SK-N-SH (cell line): ENCODE results near the gene SCAPER. TPM values are rescaled to one million over a fixed set of nuclear protein-coding genes. Genes with fewer than 3 reads are reported as not detected.

Experiments
- CTCF ChIA-PET: fragments of 300-600, 350-600 bp; formaldehyde crosslinking; extraction: SDS; loops from one replicate; lab custom pipeline; 2021; lab: Yijun Ruan, JAX
- POLR2A ChIA-PET: fragments of 350-600 bp; sonication (Branson Sonifier 250); formaldehyde crosslinking; extraction: SDS; loops from one replicate; lab custom pipeline; 2020; ENCODE audit warnings: antibody characterized with exemption, inconsistent platforms; lab: Yijun Ruan, JAX
- DNase-seq: peaks from one replicate; pipeline ENCODE4 v3.0.0; 2012
- H2AFZ ChIP-seq: fragments of 200-600 bp; sonication (generic); 2 replicates; pipeline ENCODE4 v1.8.1; 2016; ENCODE audit warnings: antibody characterized with exemption, mild to moderate bottlenecking, low read depth
- H3F3A ChIP-seq: fragments of 200-600 bp; sonication (generic); replicated peaks from 2 replicates; pipeline ENCODE3; 2016; ENCODE audit warnings: antibody characterized with exemption, mild to moderate bottlenecking; ENCODE audit not compliant: insufficient read depth
- H3K27ac ChIP-seq, 2 experiments: fragments of 200-500 bp in 1 of 2; fragments of 200-600 bp in 1 of 2; sonication (Bioruptor generic) in 1 of 2; sonication (generic), shearing (Covaris generic) in 1 of 2; 2 replicates each; pipeline versions ENCODE4 v1.5.1 to v1.6.1; 2014 to 2016; ENCODE audit warnings: low read depth in 2 of 2, inconsistent platforms in 1 of 2, low read length in 1 of 2, mild to moderate bottlenecking in 1 of 2, mixed read lengths in 1 of 2
- H3K27me3 ChIP-seq: fragments of 200-600 bp; sonication (generic), shearing (Covaris generic); 2 replicates; pipeline ENCODE4 v1.6.1; 2016; ENCODE audit warnings: mixed run types; ENCODE audit not compliant: insufficient read depth
- H3K36me3 ChIP-seq, 2 experiments: fragments of 200-500 bp in 1 of 2; fragments of 200-600 bp in 1 of 2; sonication (Bioruptor generic) in 1 of 2; sonication (generic) in 1 of 2; replicated peaks in 1 of 2; 2 replicates each; pipeline versions ENCODE3 to v1.5.1; 2014 to 2016; ENCODE audit warnings: low read length in 1 of 2, mild to moderate bottlenecking in 1 of 2; ENCODE audit not compliant: insufficient read depth in 2 of 2, control insufficient read depth in 1 of 2
- H3K4me1 ChIP-seq, 2 experiments: fragments of 200-500 bp in 1 of 2; fragments of 200-600 bp in 1 of 2; sonication (Bioruptor generic) in 1 of 2; sonication (generic), shearing (Covaris generic) in 1 of 2; 2 replicates each; pipeline versions ENCODE4 v1.5.1 to v1.6.1; 2014 to 2016; ENCODE audit warnings: low read depth in 1 of 2, low read length in 1 of 2, mixed run types in 1 of 2; ENCODE audit not compliant: insufficient read depth in 2 of 2, control insufficient read depth in 1 of 2
- H3K4me2 ChIP-seq: fragments of 200-600 bp; sonication (generic), shearing (Covaris generic); 2 replicates; pipeline ENCODE4 v1.6.1; 2017; ENCODE audit warnings: mixed run types
- H3K4me3 ChIP-seq, 2 experiments: fragments of 200-500 bp in 1 of 2; fragments of 200-600 bp in 1 of 2; sonication (Bioruptor generic) in 1 of 2; sonication (generic), shearing (Covaris generic) in 1 of 2; 2 replicates each; pipeline versions ENCODE4 v1.5.1 to v1.8.1; 2014 to 2016; ENCODE audit warnings: low read depth in 2 of 2, inconsistent platforms in 1 of 2, low read length in 1 of 2, mild to moderate bottlenecking in 1 of 2, mixed read lengths in 1 of 2, moderate library complexity in 1 of 2
- H3K79me2 ChIP-seq: fragments of 200-600 bp; sonication (generic); 2 replicates; pipeline ENCODE4 v1.8.1; 2017; ENCODE audit warnings: mild to moderate bottlenecking; ENCODE audit not compliant: insufficient read depth
- H3K9ac ChIP-seq: fragments of 200-600 bp; sonication (generic); 2 replicates; pipeline ENCODE4 v1.6.1; 2017; ENCODE audit warnings: mixed run types
- H3K9me2 ChIP-seq: fragments of 200-600 bp; sonication (generic); 2 replicates; pipeline ENCODE4 v1.6.1; 2017; ENCODE audit warnings: mixed run types
- H3K9me3 ChIP-seq: fragments of 200-600 bp; sonication (generic); 2 replicates; pipeline ENCODE4 v1.6.1; 2017; ENCODE audit warnings: mixed run types, mild to moderate bottlenecking, moderate library complexity
- H4K20me1 ChIP-seq: fragments of 200-600 bp; sonication (generic); 2 replicates; pipeline ENCODE4 v1.6.1; 2017; ENCODE audit warnings: mild to moderate bottlenecking, mixed run types; ENCODE audit not compliant: insufficient read depth
- CHD2 ChIP-seq: fragments of 150-350 bp; IDR thresholded peaks from 2 replicates; pipeline ENCODE4 v1.6.1; 2018; ENCODE audit warnings: low read length; ENCODE audit not compliant: partially characterized antibody
- EP300 ChIP-seq, 2 experiments: IDR thresholded peaks; 2 replicates each; pipeline versions ENCODE4 v1.4.0 to v1.6.1; 2012; ENCODE audit warnings: borderline replicate concordance in 1 of 2, low read depth in 1 of 2, low read length in 1 of 2
- EZH2phosphoT487 ChIP-seq: fragments of 200-600 bp; sonication (generic); IDR thresholded peaks from 2 replicates; pipeline ENCODE4 v1.6.1; 2017; ENCODE audit warnings: low read depth, mixed run types, mild to moderate bottlenecking, antibody characterized with exemption, moderate library complexity, borderline replicate concordance
- GATA2 ChIP-seq: sonication (generic); formaldehyde crosslinking; IDR thresholded peaks from 2 replicates; pipeline ENCODE4 v1.5.0; 2020; ENCODE audit warnings: mild to moderate bottlenecking, missing genetic modification reagents
- NRF1 ChIP-seq: IDR thresholded peaks from 2 replicates; pipeline ENCODE4 v1.6.1; 2012; ENCODE audit warnings: low read depth, mild to moderate bottlenecking, low read length
- POLR2AphosphoS5 ChIP-seq: IDR thresholded peaks from 2 replicates; pipeline ENCODE4 v1.6.1; 2012; ENCODE audit warnings: low read depth, low read length
- RCOR1 ChIP-seq: fragments of 150-350 bp; IDR thresholded peaks from 2 replicates; pipeline ENCODE4 v1.6.1; 2017; ENCODE audit warnings: antibody characterized with exemption, low read length
- RFX5 ChIP-seq: IDR thresholded peaks from 2 replicates; pipeline ENCODE4 v1.6.1; 2012; ENCODE audit warnings: mild to moderate bottlenecking, improper control_type of control experiment, low read length
- RXRA ChIP-seq: IDR thresholded peaks from 2 replicates; pipeline ENCODE4 v1.4.0; 2012; ENCODE audit warnings: low read depth, mild to moderate bottlenecking, borderline replicate concordance
- SMC3 ChIP-seq: IDR thresholded peaks from 2 replicates; pipeline ENCODE4 v1.6.1; 2012; ENCODE audit warnings: low read depth, low read length, improper control_type of control experiment
- USF1 ChIP-seq: IDR thresholded peaks from 2 replicates; pipeline ENCODE4 v1.4.0; 2012; ENCODE audit warnings: low read depth, borderline replicate concordance
- USF2 ChIP-seq: fragments of 150-350 bp; IDR thresholded peaks from 2 replicates; pipeline ENCODE4 v1.6.1; 2017; ENCODE audit warnings: antibody characterized with exemption, low read length, low read depth, borderline replicate concordance
- YY1 ChIP-seq: IDR thresholded peaks from 2 replicates; pipeline ENCODE4 v1.4.0; 2012; ENCODE audit warnings: low read depth, mild to moderate bottlenecking
- WGBS: methylation state at CpG from one replicate; pipeline ENCODE4 v1.1.6; 2017; ENCODE audit warnings: low lambda C conversion rate; 5-methylcytosine and 5-hydroxymethylcytosine counted together
- polyA plus RNA-seq, 3 experiments: library from polyadenylated mRNA; depleted of rRNA; stranded (reverse); fragments of >200 nt; gene quantifications; 2 replicates each; pipeline ENCODE4 v1.2.3, GENCODE V29; 2012
- TF ChIP-seq, protein P1 (sequence below): fragments of 150-350 bp; IDR thresholded peaks from 2 replicates; pipeline ENCODE4 v1.6.1; 2016; ENCODE audit warnings: mild to moderate bottlenecking, low read depth, low read length
- TF ChIP-seq, protein P2 (sequence below): IDR thresholded peaks from 2 replicates; pipeline ENCODE4; 2012
- TF ChIP-seq, protein P3 (sequence below): IDR thresholded peaks from 2 replicates; pipeline ENCODE4 v1.4.0; 2012; ENCODE audit warnings: low read depth

Gene SCAPER
- polyA plus RNA-seq, 1 of the 3 experiments (the other 2 are of a cell fraction) = 1.8 TPM

DNA sequence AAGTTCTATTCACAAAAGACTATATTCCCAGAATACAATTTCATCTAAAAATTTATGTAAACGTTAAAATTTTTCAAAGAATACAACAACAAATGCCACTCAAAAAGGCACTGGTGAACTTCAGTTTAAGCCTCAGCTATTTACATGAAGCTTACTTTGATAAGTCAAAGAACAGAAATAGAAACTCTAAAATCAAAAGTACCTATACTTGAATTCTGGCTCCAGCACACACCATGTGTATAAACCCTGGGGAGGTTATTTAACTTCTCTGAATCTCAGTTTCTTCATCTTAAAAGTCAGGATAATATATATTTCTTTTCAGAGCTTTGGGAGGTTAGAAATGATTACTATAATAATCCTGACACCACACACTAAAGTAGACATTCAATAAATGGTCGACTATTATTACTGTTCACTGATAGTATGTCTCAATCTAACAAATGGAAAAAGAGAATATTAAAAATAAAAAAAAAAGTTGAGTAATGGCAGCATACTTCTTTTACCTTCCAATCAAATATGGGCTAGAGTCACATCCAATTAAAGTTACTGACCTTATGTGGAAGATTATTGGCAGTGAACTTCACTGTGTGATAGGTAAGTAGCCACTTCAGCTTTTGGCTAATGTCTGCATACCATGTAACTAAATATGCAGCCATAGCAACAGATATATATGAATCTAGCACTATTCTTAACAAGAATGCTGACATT lies 320.1 kb downstream of the SCAPER start:
- Histone ChIP-seq H3K27me3 (no peaks in the 10 kb centered on the region), H3K9me2 (no peaks in the 10 kb centered on the region), H3F3A (no peaks in the 10 kb centered on the region), H3K27ac (no peak overlapping the region), H3K9me3 (peaks cover 16% of the 10 kb centered on the region), H3K36me3 (peaks cover 0 to 3% of the 10 kb centered on the region in 2 experiments), H3K9ac (no peak overlapping the region), H3K4me1 (no peaks in the 10 kb centered on the region), H4K20me1 (no peaks in the 10 kb centered on the region), H2AFZ (no peak overlapping the region), H3K79me2 (no peaks in the 10 kb centered on the region)
- 71% methylated on average over 2 of the region's 2 CpGs for WGBS
- POLR2A ChIA-PET = no interaction called here
- no peak for DNase-seq
- no peak for TF ChIP-seq NRF1
- TF ChIP-seq, protein P1, sequence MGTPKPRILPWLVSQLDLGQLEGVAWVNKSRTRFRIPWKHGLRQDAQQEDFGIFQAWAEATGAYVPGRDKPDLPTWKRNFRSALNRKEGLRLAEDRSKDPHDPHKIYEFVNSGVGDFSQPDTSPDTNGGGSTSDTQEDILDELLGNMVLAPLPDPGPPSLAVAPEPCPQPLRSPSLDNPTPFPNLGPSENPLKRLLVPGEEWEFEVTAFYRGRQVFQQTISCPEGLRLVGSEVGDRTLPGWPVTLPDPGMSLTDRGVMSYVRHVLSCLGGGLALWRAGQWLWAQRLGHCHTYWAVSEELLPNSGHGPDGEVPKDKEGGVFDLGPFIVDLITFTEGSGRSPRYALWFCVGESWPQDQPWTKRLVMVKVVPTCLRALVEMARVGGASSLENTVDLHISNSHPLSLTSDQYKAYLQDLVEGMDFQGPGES = no peak
- TF ChIP-seq CHD2 = no peak
- no peak for TF ChIP-seq RFX5
- TF ChIP-seq, all 33 proteins: peak for 0
- CTCF ChIA-PET = interaction anchor here (0.6 kb wide), 1 partner anchor 104 kb away, joined by 3 read pairs; no protein-coding TSS in a partner anchor
- Histone ChIP-seq H3K4me3 (no peak overlapping the region), H3K4me2 (no peak overlapping the region)

- DNase-seq = no peak
- H3K27me3 ChIP-seq = no peaks in the 10 kb centered on the region
- H3K9ac ChIP-seq = no peak overlapping the region
- TF ChIP-seq NRF1 = no peak
- TF ChIP-seq POLR2AphosphoS5 = no peak
- no peaks in the 10 kb centered on the region for H4K20me1 ChIP-seq
- 56% methylated on average over 5 of the region's 5 CpGs for WGBS
- no peak overlapping the region for H3K4me2 ChIP-seq
- H3K4me3 ChIP-seq = no peak overlapping the region
- H3K9me3 ChIP-seq = peaks cover 16% of the 10 kb centered on the region
- no peaks in the 10 kb centered on the region for H3K4me1 ChIP-seq
- POLR2A ChIA-PET = no interaction called here
- no peak overlapping the region for H2AFZ ChIP-seq
- H3K9me2 ChIP-seq = no peaks in the 10 kb centered on the region
- peaks cover 0 to 7% of the 10 kb centered on the region in 2 experiments for H3K36me3 ChIP-seq
- no peaks in the 10 kb centered on the region for H3F3A ChIP-seq
- CTCF ChIA-PET = no interaction called here
- no peaks in the 10 kb centered on the region for H3K79me2 ChIP-seq
- no peak overlapping the region for H3K27ac ChIP-seq
Observed at GRCh38 chr15:76582550-76582949, 322.6 kb downstream of the SCAPER start.

DNA sequence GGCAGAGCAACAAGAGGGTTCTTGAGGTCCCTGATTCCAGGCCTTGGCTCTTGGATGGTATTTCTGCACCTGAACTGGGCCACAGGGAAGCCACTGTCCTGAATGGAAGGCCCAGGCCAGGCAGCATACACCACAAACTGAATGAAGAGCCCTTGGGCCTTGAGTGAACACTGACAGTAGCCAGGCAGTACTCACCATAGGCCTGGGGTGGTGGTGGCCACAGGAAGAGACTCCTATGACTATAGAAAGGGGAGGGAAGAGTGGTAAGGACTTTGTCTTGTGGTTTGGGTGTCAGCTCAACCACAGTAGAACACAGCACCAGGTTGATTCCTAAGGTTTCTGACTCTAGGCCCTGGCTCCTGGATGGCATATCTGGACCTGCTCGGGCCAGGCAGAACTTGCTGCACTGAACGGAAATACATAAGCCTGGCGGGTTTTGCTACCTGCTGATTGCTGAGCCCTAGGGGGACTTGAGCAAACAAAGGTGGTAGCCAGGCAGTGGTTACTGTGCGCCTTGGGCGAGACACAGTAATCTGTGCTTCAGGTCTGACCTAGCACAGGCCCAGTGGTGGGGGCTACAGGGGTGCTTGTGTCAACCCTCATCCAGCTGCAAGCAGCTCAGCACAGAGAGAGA lies 327.1 kb downstream of the SCAPER start:
- Histone ChIP-seq H3F3A (no peaks in the 10 kb centered on the region), H3K4me1 (no peaks in the 10 kb centered on the region; a peak in 1 of 4 replicates), H3K9ac (no peak overlapping the region), H3K4me2 (no peak overlapping the region), H3K27me3 (no peaks in the 10 kb centered on the region), H4K20me1 (no peaks in the 10 kb centered on the region), H3K36me3 (peaks cover 2 to 7% of the 10 kb centered on the region in 2 experiments), H3K9me2 (no peaks in the 10 kb centered on the region; the same call in 1 of the 2 replicates), H3K27ac (no peak overlapping the region), H3K9me3 (peaks cover 16% of the 10 kb centered on the region), H3K4me3 (no peak overlapping the region), H2AFZ (no peak overlapping the region), H3K79me2 (no peaks in the 10 kb centered on the region)
- ChIA-PET CTCF (no interaction called here), POLR2A (no interaction called here)
- DNase-seq = no peak
- WGBS = 92% methylated on average over 5 of the region's 5 CpGs
- no peak for TF ChIP-seq YY1
- no peak for TF ChIP-seq RCOR1
- no peak for TF ChIP-seq USF2
- no peak for TF ChIP-seq EZH2phosphoT487
- no peak for TF ChIP-seq RFX5
- TF ChIP-seq, protein P2, sequence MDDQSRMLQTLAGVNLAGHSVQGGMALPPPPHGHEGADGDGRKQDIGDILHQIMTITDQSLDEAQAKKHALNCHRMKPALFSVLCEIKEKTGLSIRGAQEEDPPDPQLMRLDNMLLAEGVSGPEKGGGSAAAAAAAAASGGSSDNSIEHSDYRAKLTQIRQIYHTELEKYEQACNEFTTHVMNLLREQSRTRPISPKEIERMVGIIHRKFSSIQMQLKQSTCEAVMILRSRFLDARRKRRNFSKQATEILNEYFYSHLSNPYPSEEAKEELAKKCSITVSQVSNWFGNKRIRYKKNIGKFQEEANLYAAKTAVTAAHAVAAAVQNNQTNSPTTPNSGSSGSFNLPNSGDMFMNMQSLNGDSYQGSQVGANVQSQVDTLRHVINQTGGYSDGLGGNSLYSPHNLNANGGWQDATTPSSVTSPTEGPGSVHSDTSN = no peak
- TF ChIP-seq EP300 (IDR thresholded peaks at IDR 0.05; ENCODE audit: borderline replicate concordance in 1 of 2, low read depth in 1 of 2, low read length in 1 of 2) = no peak
- TF ChIP-seq CHD2 = no peak
- TF ChIP-seq GATA2 (CRISPR knock-in tag) = no peak
- TF ChIP-seq, protein P3, sequence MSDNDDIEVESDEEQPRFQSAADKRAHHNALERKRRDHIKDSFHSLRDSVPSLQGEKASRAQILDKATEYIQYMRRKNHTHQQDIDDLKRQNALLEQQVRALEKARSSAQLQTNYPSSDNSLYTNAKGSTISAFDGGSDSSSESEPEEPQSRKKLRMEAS = no peak
- TF ChIP-seq RXRA = no peak
- TF ChIP-seq SMC3 = no peak
- TF ChIP-seq USF1 = no peak
